Chondrocyte (in vitro differentiated cells): ENCODE measurements around the gene DYRK2. TPM values are rescaled to one million over a fixed set of nuclear protein-coding genes. Genes with fewer than 3 reads are reported as not detected.

ENCODE experiments used
- DNase-seq: peaks from one replicate; pipeline ENCODE4 v3.0.0; 2021; ENCODE audit warnings: mixed read lengths, low spot score
- H3K27ac Mint-ChIP-seq: one replicate; pipeline ENCODE4 v1.8.0; 2021; ENCODE audit warnings: mild to moderate bottlenecking, moderate library complexity, mixed read lengths; ENCODE audit not compliant: unreplicated experiment
- H3K27me3 Mint-ChIP-seq: 2 replicates; pipeline ENCODE4 v1.8.0; 2021; ENCODE audit warnings: low read depth, mixed read lengths
- H3K36me3 Mint-ChIP-seq: 2 replicates; pipeline ENCODE4 v1.8.0; 2021; ENCODE audit warnings: low read depth, mixed read lengths
- H3K4me1 Mint-ChIP-seq: 2 replicates; pipeline ENCODE4 v1.8.0; 2021; ENCODE audit warnings: low read depth, mild to moderate bottlenecking, mixed read lengths
- H3K4me3 Mint-ChIP-seq: one replicate; pipeline ENCODE4 v1.8.0; 2021; ENCODE audit warnings: mild to moderate bottlenecking, moderate library complexity, mixed read lengths; ENCODE audit not compliant: unreplicated experiment
- H3K9me3 Mint-ChIP-seq: 2 replicates; pipeline ENCODE4 v1.8.0; 2021; ENCODE audit warnings: low read depth, mixed read lengths
- total RNA-seq: library from RNA; stranded (reverse); gene quantifications from 3 replicates; pipeline ENCODE4 v1.2.1, GENCODE V29; 2021
- TF ChIP-seq, protein P1 (sequence below): fragments of 200-600 bp; sonication (generic); IDR thresholded peaks from 2 replicates; pipeline ENCODE4 v1.5.0; 2021; ENCODE audit warnings: antibody characterized with exemption, mild to moderate bottlenecking, moderate library complexity

The DYRK2 gene
- total RNA-seq, 1 donor from 2014 or later, result 54.1 TPM

- H3K27me3 Mint-ChIP-seq, result no peaks in the 10 kb centered on the region
- H3K36me3 Mint-ChIP-seq, result no peaks in the 10 kb centered on the region
- DNase-seq, result no peak
- H3K4me3 Mint-ChIP-seq, result no peak overlapping the region
- H3K4me1 Mint-ChIP-seq, result peaks cover 46% of the 10 kb centered on the region
- H3K27ac Mint-ChIP-seq, result peak overlapping the region; percentile 32
- TF ChIP-seq, protein P1, sequence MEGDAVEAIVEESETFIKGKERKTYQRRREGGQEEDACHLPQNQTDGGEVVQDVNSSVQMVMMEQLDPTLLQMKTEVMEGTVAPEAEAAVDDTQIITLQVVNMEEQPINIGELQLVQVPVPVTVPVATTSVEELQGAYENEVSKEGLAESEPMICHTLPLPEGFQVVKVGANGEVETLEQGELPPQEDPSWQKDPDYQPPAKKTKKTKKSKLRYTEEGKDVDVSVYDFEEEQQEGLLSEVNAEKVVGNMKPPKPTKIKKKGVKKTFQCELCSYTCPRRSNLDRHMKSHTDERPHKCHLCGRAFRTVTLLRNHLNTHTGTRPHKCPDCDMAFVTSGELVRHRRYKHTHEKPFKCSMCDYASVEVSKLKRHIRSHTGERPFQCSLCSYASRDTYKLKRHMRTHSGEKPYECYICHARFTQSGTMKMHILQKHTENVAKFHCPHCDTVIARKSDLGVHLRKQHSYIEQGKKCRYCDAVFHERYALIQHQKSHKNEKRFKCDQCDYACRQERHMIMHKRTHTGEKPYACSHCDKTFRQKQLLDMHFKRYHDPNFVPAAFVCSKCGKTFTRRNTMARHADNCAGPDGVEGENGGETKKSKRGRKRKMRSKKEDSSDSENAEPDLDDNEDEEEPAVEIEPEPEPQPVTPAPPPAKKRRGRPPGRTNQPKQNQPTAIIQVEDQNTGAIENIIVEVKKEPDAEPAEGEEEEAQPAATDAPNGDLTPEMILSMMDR, result no peak
- H3K9me3 Mint-ChIP-seq, result no peaks in the 10 kb centered on the region
Measured at GRCh38 chr12:67709367-67709954, 60.9 kb downstream of the DYRK2 start.

DNA sequence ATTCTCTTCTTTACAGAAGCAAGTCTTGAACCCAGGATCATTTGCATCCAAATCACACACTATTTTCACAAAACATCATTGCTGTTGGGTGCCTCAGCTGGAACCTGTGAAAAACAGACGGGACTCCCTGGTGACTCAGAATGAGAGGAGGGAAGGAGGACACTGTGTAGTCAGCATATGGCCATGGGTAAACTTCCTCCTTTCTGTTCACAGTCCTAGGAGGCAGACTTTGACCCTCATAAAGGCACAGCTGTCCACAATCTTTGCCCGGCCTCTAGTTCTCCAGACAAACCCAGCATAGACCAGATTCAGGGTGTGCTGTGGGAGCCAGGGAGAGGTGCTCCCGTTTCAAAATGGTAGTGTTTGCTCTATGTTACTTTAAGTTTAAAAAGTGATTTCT is 62.0 kb downstream of the DYRK2 start:
- Mint-ChIP-seq H3K27me3 (no peaks in the 10 kb centered on the region), H3K27ac (no peak overlapping the region), H3K4me3 (no peak overlapping the region), H3K36me3 (no peaks in the 10 kb centered on the region), H3K9me3 (no peaks in the 10 kb centered on the region), H3K4me1 (peaks cover 45% of the 10 kb centered on the region)
- TF ChIP-seq, protein P1, result no peak
- no peak for DNase-seq

DNA sequence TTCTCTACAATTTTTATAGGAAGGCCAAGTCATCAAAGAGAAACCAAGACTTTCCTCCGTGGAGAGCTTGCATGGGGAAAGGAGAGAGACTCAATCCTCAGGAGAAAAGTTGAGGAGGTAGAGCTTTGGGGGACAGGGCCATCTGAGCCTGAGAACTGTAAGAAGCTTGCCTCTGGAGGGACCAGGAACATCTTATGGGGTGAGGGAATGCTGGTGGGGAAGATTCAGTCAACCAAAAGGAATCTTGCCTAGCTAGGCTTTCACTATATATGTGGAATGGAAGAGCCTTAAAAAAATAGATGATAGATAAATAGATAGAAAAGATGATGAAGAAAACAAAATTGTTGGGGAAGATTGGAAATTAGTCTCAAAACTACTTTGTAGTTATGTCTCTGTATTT is 63.5 kb downstream of the DYRK2 start:
- TF ChIP-seq, protein P1, result no peak
- Mint-ChIP-seq H3K4me3 (no peak overlapping the region), H3K27me3 (no peaks in the 10 kb centered on the region), H3K36me3 (no peaks in the 10 kb centered on the region), H3K27ac (no peak overlapping the region), H3K9me3 (no peaks in the 10 kb centered on the region), H3K4me1 (peaks cover 50% of the 10 kb centered on the region)
- no peak for DNase-seq

GRCh38 chr12:67714648-67715047 is 66.1 kb downstream of the DYRK2 start:
- H3K36me3 Mint-ChIP-seq, result no peaks in the 10 kb centered on the region
- H3K9me3 Mint-ChIP-seq, result no peaks in the 10 kb centered on the region
- no peak overlapping the region for H3K4me3 Mint-ChIP-seq
- TF ChIP-seq, protein P1, result no peak
- H3K4me1 Mint-ChIP-seq, result peaks cover 47% of the 10 kb centered on the region
- DNase-seq, result no peak
- no peaks in the 10 kb centered on the region for H3K27me3 Mint-ChIP-seq
- no peak overlapping the region for H3K27ac Mint-ChIP-seq
